Measurements from ENCODE around the gene NRBF2. TPM values are rescaled to one million over a fixed set of nuclear protein-coding genes. Genes with fewer than 3 reads are reported as not detected.
A peak's percentile ranks its signal among the peaks of the same experiment; 100 is the strongest.

NRBF2 gene
- total and polyA plus RNA-seq, 4 donors = 13.7 to 31.8 (median 22.3) TPM

GRCh38 chr10:63164166-63164623 lies 31.1 kb downstream of the NRBF2 start:
- DNase-seq (ENCODE audit: low spot score) = no peak

More at GRCh38 chr10:63164166-63164623, 31.1 kb downstream of the NRBF2 start:
- Histone ChIP-seq H3K4me1 (ENCODE audit: control insufficient read depth in 4 of 4, insufficient read depth in 4 of 4, low read length in 3 of 4) (peaks cover 7 to 25% (median 12%) of the 10 kb centered on the region in 4 donors), H3K9me3 (ENCODE audit: control insufficient read depth in 4 of 4, low read length in 3 of 4) (no peaks in the 10 kb centered on the region), H3K27me3 (ENCODE audit: control insufficient read depth in 4 of 4, insufficient read depth in 4 of 4, low read length in 3 of 4) (no peaks in the 10 kb centered on the region), H3K36me3 (ENCODE audit: control insufficient read depth in 4 of 4, insufficient read depth in 3 of 4, low read depth in 1 of 4, low read length in 3 of 4) (peaks cover 1 to 7% (median 4%) of the 10 kb centered on the region in 4 donors), H3K27ac (ENCODE audit: low read depth in 1 of 2, low read length in 2 of 2) (peak overlapping the region; percentile 31 to 44), H3K9ac (ENCODE audit: low read depth in 1 of 2, low read length in 2 of 2) (no peak overlapping the region), H3K4me3 (ENCODE audit: low read depth in 1 of 3, low read length in 3 of 3) (no peak overlapping the region)
- TF ChIP-seq REST (IDR thresholded peaks at IDR 0.05) = no peak
- no peak for TF ChIP-seq HNF4G (IDR thresholded peaks at IDR 0.05)
- TF ChIP-seq, protein P1, sequence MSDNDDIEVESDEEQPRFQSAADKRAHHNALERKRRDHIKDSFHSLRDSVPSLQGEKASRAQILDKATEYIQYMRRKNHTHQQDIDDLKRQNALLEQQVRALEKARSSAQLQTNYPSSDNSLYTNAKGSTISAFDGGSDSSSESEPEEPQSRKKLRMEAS (IDR thresholded peaks at IDR 0.05) = no peak
- TF ChIP-seq, protein P2, sequence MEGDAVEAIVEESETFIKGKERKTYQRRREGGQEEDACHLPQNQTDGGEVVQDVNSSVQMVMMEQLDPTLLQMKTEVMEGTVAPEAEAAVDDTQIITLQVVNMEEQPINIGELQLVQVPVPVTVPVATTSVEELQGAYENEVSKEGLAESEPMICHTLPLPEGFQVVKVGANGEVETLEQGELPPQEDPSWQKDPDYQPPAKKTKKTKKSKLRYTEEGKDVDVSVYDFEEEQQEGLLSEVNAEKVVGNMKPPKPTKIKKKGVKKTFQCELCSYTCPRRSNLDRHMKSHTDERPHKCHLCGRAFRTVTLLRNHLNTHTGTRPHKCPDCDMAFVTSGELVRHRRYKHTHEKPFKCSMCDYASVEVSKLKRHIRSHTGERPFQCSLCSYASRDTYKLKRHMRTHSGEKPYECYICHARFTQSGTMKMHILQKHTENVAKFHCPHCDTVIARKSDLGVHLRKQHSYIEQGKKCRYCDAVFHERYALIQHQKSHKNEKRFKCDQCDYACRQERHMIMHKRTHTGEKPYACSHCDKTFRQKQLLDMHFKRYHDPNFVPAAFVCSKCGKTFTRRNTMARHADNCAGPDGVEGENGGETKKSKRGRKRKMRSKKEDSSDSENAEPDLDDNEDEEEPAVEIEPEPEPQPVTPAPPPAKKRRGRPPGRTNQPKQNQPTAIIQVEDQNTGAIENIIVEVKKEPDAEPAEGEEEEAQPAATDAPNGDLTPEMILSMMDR (IDR thresholded peaks at IDR 0.05; ENCODE audit: low read depth, low read length, missing input control) = no peak
- TF ChIP-seq JUND (IDR thresholded peaks at IDR 0.05) = no peak
- peak; percentile 20 to 32 for TF ChIP-seq RAD21 (IDR thresholded peaks at IDR 0.05)
- TF ChIP-seq FOXA2 (IDR thresholded peaks at IDR 0.05) = peak; percentile 44
- no peak for TF ChIP-seq EGR1 (IDR thresholded peaks at IDR 0.05; ENCODE audit: low read depth in 2 of 2)
- TF ChIP-seq, protein P3, sequence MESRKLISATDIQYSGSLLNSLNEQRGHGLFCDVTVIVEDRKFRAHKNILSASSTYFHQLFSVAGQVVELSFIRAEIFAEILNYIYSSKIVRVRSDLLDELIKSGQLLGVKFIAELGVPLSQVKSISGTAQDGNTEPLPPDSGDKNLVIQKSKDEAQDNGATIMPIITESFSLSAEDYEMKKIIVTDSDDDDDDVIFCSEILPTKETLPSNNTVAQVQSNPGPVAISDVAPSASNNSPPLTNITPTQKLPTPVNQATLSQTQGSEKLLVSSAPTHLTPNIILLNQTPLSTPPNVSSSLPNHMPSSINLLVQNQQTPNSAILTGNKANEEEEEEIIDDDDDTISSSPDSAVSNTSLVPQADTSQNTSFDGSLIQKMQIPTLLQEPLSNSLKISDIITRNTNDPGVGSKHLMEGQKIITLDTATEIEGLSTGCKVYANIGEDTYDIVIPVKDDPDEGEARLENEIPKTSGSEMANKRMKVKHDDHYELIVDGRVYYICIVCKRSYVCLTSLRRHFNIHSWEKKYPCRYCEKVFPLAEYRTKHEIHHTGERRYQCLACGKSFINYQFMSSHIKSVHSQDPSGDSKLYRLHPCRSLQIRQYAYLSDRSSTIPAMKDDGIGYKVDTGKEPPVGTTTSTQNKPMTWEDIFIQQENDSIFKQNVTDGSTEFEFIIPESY (IDR thresholded peaks at IDR 0.05) = no peak
- TF ChIP-seq ATF3 (IDR thresholded peaks at IDR 0.05) = peak; percentile 28
- peak; percentile 39 for TF ChIP-seq RXRA (IDR thresholded peaks at IDR 0.05)
- no peak for TF ChIP-seq SP1 (IDR thresholded peaks at IDR 0.05)
- peak; percentile 42 to 46 for TF ChIP-seq HNF4A (conservative IDR thresholded peaks at IDR 0.05)
- 60% methylated on average over 2 of the region's 2 CpGs for WGBS

Measured in liver (tissue), 9 donors.